Measurements from ENCODE around the gene CACNB4. TPM values are rescaled to one million over a fixed set of nuclear protein-coding genes. Genes with fewer than 3 reads are reported as not detected.
"Not testable (repeated sequence)": the region's sequence is repeated elsewhere in the genome, so short reads cannot be mapped to it uniquely, and the experiment has no call there.

The CACNB4 gene
- total RNA-seq, 2 donors from 2014 or later: 5.6 to 13.8 TPM

DNA sequence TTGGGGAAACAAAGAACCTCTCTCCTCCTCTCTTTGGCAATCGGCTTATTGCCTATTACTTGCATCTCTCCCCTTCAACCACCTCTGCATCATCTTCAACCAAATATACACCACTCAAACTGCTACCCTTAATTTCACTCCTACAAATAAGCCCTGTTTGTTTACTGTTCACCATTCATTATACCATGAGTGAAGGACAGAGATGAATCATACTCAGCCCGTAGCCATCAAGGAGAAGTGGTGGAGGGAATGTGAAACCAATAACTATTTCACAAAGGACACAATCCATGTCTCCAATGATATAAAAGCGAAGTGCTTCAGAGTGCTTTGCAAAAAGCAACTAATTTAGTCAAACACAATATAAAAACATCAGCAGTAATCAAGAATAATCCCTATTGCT lies 76.8 kb downstream of the CACNB4 start:
- no peak for DNase-seq (ENCODE audit: low spot score)
- TF ChIP-seq, protein P1, sequence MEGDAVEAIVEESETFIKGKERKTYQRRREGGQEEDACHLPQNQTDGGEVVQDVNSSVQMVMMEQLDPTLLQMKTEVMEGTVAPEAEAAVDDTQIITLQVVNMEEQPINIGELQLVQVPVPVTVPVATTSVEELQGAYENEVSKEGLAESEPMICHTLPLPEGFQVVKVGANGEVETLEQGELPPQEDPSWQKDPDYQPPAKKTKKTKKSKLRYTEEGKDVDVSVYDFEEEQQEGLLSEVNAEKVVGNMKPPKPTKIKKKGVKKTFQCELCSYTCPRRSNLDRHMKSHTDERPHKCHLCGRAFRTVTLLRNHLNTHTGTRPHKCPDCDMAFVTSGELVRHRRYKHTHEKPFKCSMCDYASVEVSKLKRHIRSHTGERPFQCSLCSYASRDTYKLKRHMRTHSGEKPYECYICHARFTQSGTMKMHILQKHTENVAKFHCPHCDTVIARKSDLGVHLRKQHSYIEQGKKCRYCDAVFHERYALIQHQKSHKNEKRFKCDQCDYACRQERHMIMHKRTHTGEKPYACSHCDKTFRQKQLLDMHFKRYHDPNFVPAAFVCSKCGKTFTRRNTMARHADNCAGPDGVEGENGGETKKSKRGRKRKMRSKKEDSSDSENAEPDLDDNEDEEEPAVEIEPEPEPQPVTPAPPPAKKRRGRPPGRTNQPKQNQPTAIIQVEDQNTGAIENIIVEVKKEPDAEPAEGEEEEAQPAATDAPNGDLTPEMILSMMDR (IDR thresholded peaks at IDR 0.05): no peak

GRCh38 chr2:152021001-152021400 lies 77.8 kb downstream of the CACNB4 start:
- not testable (repeated sequence) for H3K9me3 ChIP-seq; H3K27ac ChIP-seq; H3K4me1 ChIP-seq (ENCODE audit: control insufficient read depth in 1 of 2, low read depth in 2 of 2); H3K27me3 ChIP-seq (replicated peaks; ENCODE audit: insufficient read depth); DNase-seq (ENCODE audit: low spot score); ATAC-seq (ENCODE audit: insufficient number of reproducible peaks, low FRiP score, low read depth); H3K36me3 ChIP-seq; H3K4me3 ChIP-seq

More for the DNA sequence above, 76.8 kb downstream of the CACNB4 start:
- H3K27me3 ChIP-seq (replicated peaks; ENCODE audit: insufficient read depth): no peaks in the 10 kb centered on the region
- peaks cover 0 to 4% of the 10 kb centered on the region in 2 donors for H3K4me1 ChIP-seq (ENCODE audit: control insufficient read depth in 1 of 2, low read depth in 2 of 2)
- H3K9me3 ChIP-seq: no peaks in the 10 kb centered on the region
- H3K4me3 ChIP-seq: no peak overlapping the region
- no peaks in the 10 kb centered on the region for H3K36me3 ChIP-seq
- ATAC-seq (ENCODE audit: insufficient number of reproducible peaks, low FRiP score, low read depth): no peak
- H3K27ac ChIP-seq: no peak overlapping the region

GRCh38 chr2:152019732-152020131 lies 79.1 kb downstream of the CACNB4 start:
- no peaks in the 10 kb centered on the region for H3K27me3 ChIP-seq (replicated peaks; ENCODE audit: insufficient read depth)
- H3K36me3 ChIP-seq: no peaks in the 10 kb centered on the region
- no peaks in the 10 kb centered on the region for H3K4me1 ChIP-seq (ENCODE audit: control insufficient read depth in 1 of 2, low read depth in 2 of 2)
- no peaks in the 10 kb centered on the region for H3K9me3 ChIP-seq
- no peak overlapping the region for H3K27ac ChIP-seq
- TF ChIP-seq, protein P1 (IDR thresholded peaks at IDR 0.05): no peak
- no peak for ATAC-seq (ENCODE audit: insufficient number of reproducible peaks, low FRiP score, low read depth)
- H3K4me3 ChIP-seq: no peak overlapping the region
- no peak for DNase-seq (ENCODE audit: low spot score)

- Histone ChIP-seq H3K9me3 (no peaks in the 10 kb centered on the region), H3K27me3 (replicated peaks; ENCODE audit: insufficient read depth) (no peaks in the 10 kb centered on the region), H3K36me3 (no peaks in the 10 kb centered on the region), H3K4me3 (no peak overlapping the region), H3K27ac (no peak overlapping the region), H3K4me1 (ENCODE audit: control insufficient read depth in 1 of 2, low read depth in 2 of 2) (no peaks in the 10 kb centered on the region)
- TF ChIP-seq, protein P1 (IDR thresholded peaks at IDR 0.05): no peak
- ATAC-seq (ENCODE audit: insufficient number of reproducible peaks, low FRiP score, low read depth): no peak
- no peak for DNase-seq (ENCODE audit: low spot score)
These were observed 82.4 kb downstream of the CACNB4 start for GRCh38 chr2:152016181-152017120.

GRCh38 chr2:152015552-152015951 lies 83.3 kb downstream of the CACNB4 start:
- no peak overlapping the region for H3K27ac ChIP-seq
- DNase-seq (ENCODE audit: low spot score) (no peak), ATAC-seq (ENCODE audit: insufficient number of reproducible peaks, low FRiP score, low read depth) (no peak)
- H3K27me3 ChIP-seq (replicated peaks; ENCODE audit: insufficient read depth): no peaks in the 10 kb centered on the region
- TF ChIP-seq, protein P1 (IDR thresholded peaks at IDR 0.05): no peak
- H3K4me3 ChIP-seq: no peak overlapping the region
- no peaks in the 10 kb centered on the region for H3K9me3 ChIP-seq
- H3K4me1 ChIP-seq (ENCODE audit: control insufficient read depth in 1 of 2, low read depth in 2 of 2): no peaks in the 10 kb centered on the region
- no peaks in the 10 kb centered on the region for H3K36me3 ChIP-seq
